OCI-LY3 (cell line): ENCODE measurements around the gene RENBP.

Experiments used
- EZH2phosphoT487 ChIP-seq: fragments of 200-600 bp; shearing (Covaris generic); IDR thresholded peaks from 2 replicates; pipeline ENCODE4 v1.6.1; 2018; ENCODE audit warnings: antibody characterized with exemption, mixed run types, low read depth
- TF ChIP-seq, protein P1 (sequence below): fragments of 200-600, 300-600 bp; sonication (generic); IDR thresholded peaks from 2 replicates; pipeline ENCODE4 v1.5.1; 2014; ENCODE audit warnings: antibody characterized with exemption, low read length, low read depth

DNA sequence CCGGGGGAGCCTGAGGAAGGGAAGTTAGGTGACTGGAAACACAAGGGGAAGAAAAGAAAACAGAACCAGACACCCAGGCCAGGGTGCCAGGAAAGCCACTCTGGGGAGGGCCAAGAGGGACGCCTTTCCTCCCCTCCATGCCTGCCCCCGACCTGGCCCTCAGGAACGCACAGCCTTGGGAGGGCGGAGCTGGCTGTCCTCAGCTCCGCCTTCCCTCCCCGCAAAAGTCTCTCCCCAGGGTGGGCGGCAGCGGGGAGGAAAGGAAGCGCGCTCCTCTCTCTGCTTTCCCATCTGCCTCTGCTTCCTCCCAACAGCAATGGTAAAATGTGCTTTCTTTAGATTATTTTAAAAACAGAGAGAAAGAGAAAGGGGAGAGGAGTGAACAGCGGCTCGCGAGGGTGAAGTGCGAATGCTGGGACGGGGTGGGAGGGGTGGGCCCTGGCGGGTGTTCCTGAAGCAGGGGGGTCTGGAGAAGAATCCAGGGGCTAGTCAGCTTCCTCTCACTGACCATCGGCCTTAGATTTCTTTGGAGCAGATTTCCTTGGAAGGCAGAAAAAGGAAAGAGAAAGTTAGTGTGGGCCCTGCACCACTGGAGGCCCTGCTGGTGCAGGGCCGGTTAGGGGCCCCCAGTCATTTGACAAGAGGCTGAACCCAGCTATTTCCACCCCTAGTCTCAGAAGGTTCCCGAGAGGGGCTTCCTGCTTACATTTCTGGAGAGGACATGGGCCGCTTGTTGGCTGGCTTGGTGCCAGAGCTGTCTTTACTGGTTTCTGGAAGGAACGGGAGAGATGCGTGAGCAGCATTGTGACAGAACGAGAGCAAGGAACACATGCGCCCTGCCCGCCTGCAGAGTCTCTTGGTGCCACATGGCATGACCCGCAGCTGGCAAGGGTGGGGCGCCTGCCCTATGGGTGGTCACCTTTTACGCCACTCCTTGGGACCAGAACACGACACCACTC lies 4.7 kb upstream of the RENBP start:
- TF ChIP-seq, protein P1, sequence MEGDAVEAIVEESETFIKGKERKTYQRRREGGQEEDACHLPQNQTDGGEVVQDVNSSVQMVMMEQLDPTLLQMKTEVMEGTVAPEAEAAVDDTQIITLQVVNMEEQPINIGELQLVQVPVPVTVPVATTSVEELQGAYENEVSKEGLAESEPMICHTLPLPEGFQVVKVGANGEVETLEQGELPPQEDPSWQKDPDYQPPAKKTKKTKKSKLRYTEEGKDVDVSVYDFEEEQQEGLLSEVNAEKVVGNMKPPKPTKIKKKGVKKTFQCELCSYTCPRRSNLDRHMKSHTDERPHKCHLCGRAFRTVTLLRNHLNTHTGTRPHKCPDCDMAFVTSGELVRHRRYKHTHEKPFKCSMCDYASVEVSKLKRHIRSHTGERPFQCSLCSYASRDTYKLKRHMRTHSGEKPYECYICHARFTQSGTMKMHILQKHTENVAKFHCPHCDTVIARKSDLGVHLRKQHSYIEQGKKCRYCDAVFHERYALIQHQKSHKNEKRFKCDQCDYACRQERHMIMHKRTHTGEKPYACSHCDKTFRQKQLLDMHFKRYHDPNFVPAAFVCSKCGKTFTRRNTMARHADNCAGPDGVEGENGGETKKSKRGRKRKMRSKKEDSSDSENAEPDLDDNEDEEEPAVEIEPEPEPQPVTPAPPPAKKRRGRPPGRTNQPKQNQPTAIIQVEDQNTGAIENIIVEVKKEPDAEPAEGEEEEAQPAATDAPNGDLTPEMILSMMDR = no peak
- no peak for TF ChIP-seq EZH2phosphoT487
